Measurements from ENCODE around the gene FAM83F. TPM values are rescaled to one million over a fixed set of nuclear protein-coding genes. Genes with fewer than 3 reads are reported as not detected.
"Not testable (repeated sequence)": the region's sequence is repeated elsewhere in the genome, so short reads cannot be mapped to it uniquely, and the experiment has no call there.

FAM83F gene
- total RNA-seq, 8 experiments from 2014 or later, result under 0.01 to 0.47 (median 0.22) TPM

GRCh38 chr22:40018051-40018450 lies 23.3 kb downstream of the FAM83F start:
- ATAC-seq (replicated peaks in 6 of 8), result no peak
- Histone ChIP-seq H3K4me1 (replicated peaks in 1 of 2) (peaks cover 5 to 6% of the 10 kb centered on the region in 2 donors), H3K4me3 (no peak overlapping the region), H3K27ac (no peak overlapping the region)
- WGBS, 10 experiments, result 66 to 90% (median 86%) methylated on average over 2 to 5 of the region's 6 CpGs; no CpG with 5 or more reads in 5 of the 10 experiments
- in situ Hi-C loops (cut with MboI; ENCODE audit: low pct_unique_long_range_greater_than_20kb in 2 of 9, low sequenced_read_pairs in 9 of 9, unreplicated experiment in 9 of 9), result no loop called here

DNA sequence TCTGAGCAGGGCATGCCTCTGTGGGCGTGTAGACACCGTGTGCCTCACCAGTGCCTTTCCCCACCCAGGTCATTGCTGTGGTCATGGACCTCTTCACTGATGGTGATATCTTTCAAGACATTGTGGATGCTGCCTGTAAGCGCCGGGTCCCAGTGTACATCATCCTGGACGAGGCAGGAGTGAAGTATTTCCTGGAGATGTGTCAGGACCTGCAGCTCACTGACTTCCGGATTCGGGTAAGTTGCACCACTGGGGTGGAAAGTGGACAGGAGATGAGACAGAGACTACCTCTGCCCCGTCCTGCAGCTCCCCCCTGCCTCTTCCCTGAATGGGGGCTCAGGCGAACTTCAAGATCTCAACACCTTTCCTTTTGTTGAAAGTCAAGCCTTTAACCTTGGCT lies 24.3 kb downstream of the FAM83F start:
- no peak overlapping the region for H3K4me3 ChIP-seq
- no peak for ATAC-seq (replicated peaks in 6 of 8)
- in situ Hi-C loops (cut with MboI; ENCODE audit: low pct_unique_long_range_greater_than_20kb in 2 of 9, low sequenced_read_pairs in 9 of 9, unreplicated experiment in 9 of 9), result no loop called here
- no peak overlapping the region for H3K27ac ChIP-seq
- WGBS, 10 experiments, result 0 to 100% (median 81%) methylated on average over 1 to 7 of the region's 9 CpGs; no CpG with 5 or more reads in 4 of the 10 experiments
- H3K4me1 ChIP-seq (replicated peaks in 1 of 2), result peaks cover 12 to 13% of the 10 kb centered on the region in 2 donors

- ATAC-seq (replicated peaks in 6 of 8), result no peak
- H3K4me1 ChIP-seq (replicated peaks in 1 of 2), result peaks cover 15 to 17% of the 10 kb centered on the region in 2 donors
Measured at GRCh38 chr22:40020956-40021355, 26.2 kb downstream of the FAM83F start.

GRCh38 chr22:40021401-40022000 lies 26.7 kb downstream of the FAM83F start:
- in situ Hi-C loops (cut with MboI; ENCODE audit: low pct_unique_long_range_greater_than_20kb in 2 of 9, low sequenced_read_pairs in 9 of 9, unreplicated experiment in 9 of 9), result no loop called here
- no peak overlapping the region for H3K4me3 ChIP-seq
- ATAC-seq (replicated peaks in 6 of 8), result no peak
- 60 to 100% (median 90%) methylated on average over 1 to 8 of the region's 34 CpGs; no CpG with 5 or more reads in 5 of the 10 experiments for WGBS, 10 experiments
- H3K27ac ChIP-seq, result no peak overlapping the region
- H3K4me1 ChIP-seq (replicated peaks in 1 of 2), result peaks cover 15 to 17% of the 10 kb centered on the region in 2 donors

More at GRCh38 chr22:40020956-40021355, 26.2 kb downstream of the FAM83F start:
- WGBS, 10 experiments, result 20 to 92% (median 63%) methylated on average over 1 to 2 of the region's 7 CpGs; no CpG with 5 or more reads in 6 of the 10 experiments
- H3K4me3 ChIP-seq, result no peak overlapping the region
- in situ Hi-C loops (cut with MboI; ENCODE audit: low pct_unique_long_range_greater_than_20kb in 2 of 9, low sequenced_read_pairs in 9 of 9, unreplicated experiment in 9 of 9), result no loop called here
- H3K27ac ChIP-seq, result no peak overlapping the region

DNA sequence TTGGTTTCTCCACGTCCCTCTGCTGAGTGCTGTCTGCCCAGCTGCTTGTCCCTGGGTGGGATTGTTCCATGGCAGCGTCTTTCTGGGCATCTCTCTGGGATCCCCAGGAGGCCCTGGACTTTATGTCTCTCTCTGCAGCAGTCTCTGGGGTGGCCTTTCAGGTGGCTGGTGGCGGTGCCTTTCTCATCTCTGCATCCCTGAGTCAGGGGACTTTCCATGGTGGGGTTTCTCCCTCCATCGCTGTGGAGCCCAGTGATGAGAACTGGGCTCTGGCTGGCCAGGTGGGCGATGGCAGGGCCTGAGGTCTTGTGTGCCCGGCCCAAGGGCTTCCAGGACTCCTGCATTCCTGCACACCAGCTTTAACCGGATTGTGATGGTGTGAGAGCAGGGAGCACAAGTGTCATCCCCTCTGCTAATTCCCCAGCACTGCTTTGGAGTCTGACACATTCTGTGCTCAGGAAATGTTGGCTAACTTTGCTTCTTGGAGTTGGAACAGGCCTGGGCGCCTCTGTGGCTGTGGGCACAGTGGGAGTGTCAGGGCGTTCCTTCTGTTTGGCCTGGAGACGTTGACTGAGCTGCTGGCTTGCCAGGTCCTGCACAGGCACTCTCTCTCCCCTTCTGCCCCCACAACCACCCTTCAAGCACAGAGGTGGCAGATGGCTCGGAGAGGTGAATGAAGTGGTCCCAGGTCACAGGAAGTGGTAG lies 27.9 kb downstream of the FAM83F start:
- no peak overlapping the region for H3K4me3 ChIP-seq
- 54 to 100% (median 92%) methylated on average over 1 to 3 of the region's 11 CpGs; no CpG with 5 or more reads in 6 of the 10 experiments for WGBS, 10 experiments
- H3K27ac ChIP-seq, result no peak overlapping the region
- in situ Hi-C loops (cut with MboI; ENCODE audit: low pct_unique_long_range_greater_than_20kb in 2 of 9, low sequenced_read_pairs in 9 of 9, unreplicated experiment in 9 of 9), result no loop called here
- peak in 5 of 8 experiments; percentile 2 to 75 (median 20) for ATAC-seq (replicated peaks in 6 of 8)
- H3K4me1 ChIP-seq (replicated peaks in 1 of 2), result peaks cover 15 to 17% of the 10 kb centered on the region in 2 donors

DNA sequence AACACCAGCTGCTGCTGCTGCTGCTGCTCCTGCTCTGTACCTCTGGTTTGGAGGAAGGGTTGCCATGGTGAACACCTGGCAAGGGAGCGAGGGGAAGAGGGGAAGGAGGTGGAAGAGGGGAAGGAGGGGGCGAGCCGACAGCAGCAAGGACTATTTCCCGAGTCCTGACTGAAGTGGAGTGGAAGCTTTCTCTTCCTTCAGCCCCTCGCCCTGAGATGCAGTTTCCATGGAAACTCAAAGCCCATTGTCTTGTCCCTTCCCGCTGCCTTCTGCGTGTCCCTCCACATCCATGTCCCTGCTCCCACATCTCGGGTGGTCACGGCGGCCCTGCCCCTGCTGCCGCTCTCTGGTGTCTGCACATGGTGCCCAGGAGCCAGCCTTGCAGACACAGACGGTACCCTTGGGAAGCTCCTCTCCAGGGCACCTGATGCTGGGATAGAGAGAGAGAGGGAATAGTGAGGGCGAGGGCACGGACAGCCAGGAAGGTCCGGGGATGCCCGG lies 28.6 kb downstream of the FAM83F start:
- in situ Hi-C loops (cut with MboI; ENCODE audit: low pct_unique_long_range_greater_than_20kb in 2 of 9, low sequenced_read_pairs in 9 of 9, unreplicated experiment in 9 of 9), result no loop called here
- Histone ChIP-seq H3K4me1 (replicated peaks in 1 of 2) (peaks cover 17 to 20% of the 10 kb centered on the region in 2 donors), H3K27ac (no peak overlapping the region), H3K4me3 (no peak overlapping the region)
- peak in 5 of 8 experiments; percentile 60 to 76 (median 71) for ATAC-seq (replicated peaks in 6 of 8)
- WGBS, 10 experiments, result 0% methylated on average over 1 to 2 of the region's 16 CpGs; no CpG with 5 or more reads in 8 of the 10 experiments

GRCh38 chr22:40024201-40025061 lies 29.7 kb downstream of the FAM83F start:
- peaks cover 17 to 22% of the 10 kb centered on the region in 2 donors for H3K4me1 ChIP-seq (replicated peaks in 1 of 2)
- H3K4me3 ChIP-seq, result no peak overlapping the region
- no peak overlapping the region for H3K27ac ChIP-seq
- 0 to 80% (median 8%) methylated on average over 1 to 9 of the region's 16 CpGs; no CpG with 5 or more reads in 3 of the 10 experiments for WGBS, 10 experiments
- ATAC-seq (replicated peaks in 6 of 8), result peak; percentile 68 to 96 (median 71)
- in situ Hi-C loops (cut with MboI; ENCODE audit: low pct_unique_long_range_greater_than_20kb in 2 of 9, low sequenced_read_pairs in 9 of 9, unreplicated experiment in 9 of 9), result loop anchor here in 6 of 9 experiments (5.0 to 25.0 kb wide), 3 partner anchors 482 to 862 kb away; partner anchors contain the start of genes CBX7 (in 3 of the 6) and RPS19BP1 (in 2 of the 6)

GRCh38 chr22:40025062-40025379 lies 30.3 kb downstream of the FAM83F start:
- ATAC-seq (replicated peaks in 6 of 8), result peak in 4 of 8 experiments; percentile 5 to 11 (median 8)
- WGBS, 10 experiments, result 0 to 83% (median 26%) methylated on average over 1 to 5 of the region's 5 CpGs; no CpG with 5 or more reads in 3 of the 10 experiments
- in situ Hi-C loops (cut with MboI; ENCODE audit: low pct_unique_long_range_greater_than_20kb in 2 of 9, low sequenced_read_pairs in 9 of 9, unreplicated experiment in 9 of 9), result loop anchor here in 6 of 9 experiments (5.0 to 25.0 kb wide), 3 partner anchors 483 to 863 kb away; partner anchors contain the start of genes CBX7 (in 3 of the 6) and RPS19BP1 (in 2 of the 6)
- not testable (repeated sequence) for H3K4me3 ChIP-seq, H3K27ac ChIP-seq
- H3K4me1 ChIP-seq (replicated peaks in 1 of 2), result peaks cover 17 to 22% of the 10 kb centered on the region in 2 donors

DNA sequence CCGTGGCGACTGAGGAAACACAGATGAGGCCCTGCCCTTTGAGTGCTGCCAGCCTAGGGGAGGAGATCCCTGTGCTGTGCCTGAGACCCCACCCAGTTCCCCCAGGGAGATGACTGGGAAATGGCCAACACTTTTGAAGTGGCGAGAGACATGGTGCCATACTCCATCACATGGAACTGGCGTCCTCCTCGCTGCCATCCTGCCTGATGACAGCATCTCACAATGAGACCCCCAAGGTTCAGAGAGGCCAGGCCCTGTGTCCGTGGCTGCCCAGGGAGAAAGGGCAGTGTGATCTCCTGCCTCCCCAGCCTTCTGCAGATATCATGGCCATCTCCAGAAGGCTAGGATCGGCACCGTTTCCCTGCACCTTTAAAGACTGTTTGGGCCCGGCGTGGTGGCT lies 31.1 kb downstream of the FAM83F start:
- no peak overlapping the region for H3K27ac ChIP-seq
- peaks cover 17 to 22% of the 10 kb centered on the region in 2 donors for H3K4me1 ChIP-seq (replicated peaks in 1 of 2)
- no peak overlapping the region for H3K4me3 ChIP-seq
- ATAC-seq (replicated peaks in 6 of 8), result no peak
- in situ Hi-C loops (cut with MboI; ENCODE audit: low pct_unique_long_range_greater_than_20kb in 2 of 9, low sequenced_read_pairs in 9 of 9, unreplicated experiment in 9 of 9), result loop anchor here in 6 of 9 experiments (5.0 to 25.0 kb wide), 3 partner anchors 484 to 864 kb away; partner anchors contain the start of genes CBX7 (in 3 of the 6) and RPS19BP1 (in 2 of the 6)
- WGBS, 10 experiments, result 40 to 100% (median 78%) methylated on average over 1 to 5 of the region's 10 CpGs; no CpG with 5 or more reads in 4 of the 10 experiments

GRCh38 chr22:40026641-40027040 lies 31.9 kb downstream of the FAM83F start:
- 0 to 83% (median 73%) methylated on average over 1 to 5 of the region's 7 CpGs; no CpG with 5 or more reads in 5 of the 10 experiments for WGBS, 10 experiments
- ATAC-seq (replicated peaks in 6 of 8), result no peak
- H3K4me1 ChIP-seq (replicated peaks in 1 of 2), result peaks cover 17 to 22% of the 10 kb centered on the region in 2 donors
- in situ Hi-C loops (cut with MboI; ENCODE audit: low pct_unique_long_range_greater_than_20kb in 2 of 9, low sequenced_read_pairs in 9 of 9, unreplicated experiment in 9 of 9), result loop anchor here in 6 of 9 experiments (5.0 to 25.0 kb wide), 3 partner anchors 484 to 864 kb away; partner anchors contain the start of genes CBX7 (in 3 of the 6) and RPS19BP1 (in 2 of the 6)
- no peak overlapping the region for H3K27ac ChIP-seq
- H3K4me3 ChIP-seq, result no peak overlapping the region

DNA sequence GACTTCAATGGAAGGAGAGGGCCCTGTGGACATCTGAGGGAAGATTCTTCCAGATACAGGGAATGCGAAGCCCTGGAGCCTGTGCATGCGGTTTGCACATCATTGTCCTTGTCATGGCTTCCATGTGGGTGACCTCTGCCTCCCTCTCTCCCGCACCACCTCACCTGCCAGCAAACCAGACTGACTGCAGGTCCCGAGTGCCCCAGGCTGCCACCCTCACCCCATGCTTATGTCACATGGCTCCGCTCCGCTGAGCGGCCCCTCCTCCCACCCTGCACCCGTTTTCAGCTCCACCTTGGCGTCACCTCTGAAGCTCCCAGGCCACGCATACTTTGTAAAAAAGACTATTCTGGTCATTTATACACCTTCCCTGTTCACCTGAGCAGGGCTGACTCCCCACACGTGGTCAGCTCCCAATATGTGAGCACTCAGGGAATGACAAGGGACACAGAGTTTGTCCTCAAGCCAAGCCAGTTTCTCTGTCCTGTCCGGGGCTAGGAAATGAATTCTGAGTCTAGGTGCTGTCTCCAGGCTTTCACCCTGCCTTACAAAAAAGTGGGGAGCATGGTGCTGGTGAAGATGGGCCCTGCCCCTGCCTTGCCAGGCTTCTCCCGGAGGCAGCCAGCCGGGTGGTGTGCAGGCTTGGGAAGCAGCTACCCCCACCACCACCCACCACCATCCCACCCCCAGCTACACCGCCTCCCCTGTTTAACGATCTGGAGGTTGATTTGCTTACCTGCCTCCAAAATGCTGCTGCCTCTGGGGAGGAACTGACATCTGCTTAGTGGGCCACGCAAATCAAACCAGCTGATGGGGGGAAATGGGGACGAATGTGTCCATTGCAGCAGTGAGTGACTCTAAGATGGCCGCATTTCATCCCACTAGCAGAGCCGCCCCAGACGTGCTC lies 32.7 kb downstream of the FAM83F start:
- in situ Hi-C loops (cut with MboI; ENCODE audit: low pct_unique_long_range_greater_than_20kb in 2 of 9, low sequenced_read_pairs in 9 of 9, unreplicated experiment in 9 of 9), result loop anchor here in 6 of 9 experiments (5.0 to 25.0 kb wide), 3 partner anchors 485 to 865 kb away; partner anchors contain the start of genes CBX7 (in 3 of the 6) and RPS19BP1 (in 2 of the 6)
- 51 to 100% (median 82%) methylated on average over 1 to 7 of the region's 21 CpGs; no CpG with 5 or more reads in 6 of the 10 experiments for WGBS, 10 experiments
- Histone ChIP-seq H3K27ac (no peak overlapping the region), H3K4me3 (no peak overlapping the region), H3K4me1 (replicated peaks in 1 of 2) (peaks cover 17 to 22% of the 10 kb centered on the region in 2 donors)
- no peak for ATAC-seq (replicated peaks in 6 of 8)
